Kidney epithelial cell (primary cell): ENCODE measurements around the gene SYT1. TPM values are rescaled to one million over a fixed set of nuclear protein-coding genes. Genes with fewer than 3 reads are reported as not detected.

Experiments
- DNase-seq: peaks from one replicate; pipeline ENCODE4 v3.0.0-alpha.2; 2010; ENCODE audit warnings: low read depth
- H3K27me3 ChIP-seq: 2 replicates; pipeline ENCODE4 v1.6.0; 2011; ENCODE audit warnings: low read length; ENCODE audit not compliant: control insufficient read depth, insufficient read depth
- H3K36me3 ChIP-seq: 2 replicates; pipeline ENCODE4 v1.5.1; 2011; ENCODE audit warnings: low read length; ENCODE audit not compliant: control insufficient read depth, insufficient read depth
- H3K4me3 ChIP-seq: 2 replicates; pipeline ENCODE4 v1.5.1; 2011; ENCODE audit warnings: low read depth, mild to moderate bottlenecking, control low read depth, low read length
- total RNA-seq: library from RNA; depleted of rRNA; stranded (reverse); fragments of >200 nt; gene quantifications from 2 replicates; pipeline ENCODE4 v1.2.3, GENCODE V29; 2015
- TF ChIP-seq, protein P1 (sequence below): IDR thresholded peaks from 2 replicates; pipeline ENCODE4 v1.5.1; 2011; ENCODE audit warnings: mild to moderate bottlenecking, moderate library complexity, low read length, control low read depth, inconsistent platforms; ENCODE audit not compliant: insufficient read depth, poor library complexity, severe bottlenecking

SYT1 gene
- total RNA-seq, 1 donor from 2014 or later: 7.4 TPM

DNA sequence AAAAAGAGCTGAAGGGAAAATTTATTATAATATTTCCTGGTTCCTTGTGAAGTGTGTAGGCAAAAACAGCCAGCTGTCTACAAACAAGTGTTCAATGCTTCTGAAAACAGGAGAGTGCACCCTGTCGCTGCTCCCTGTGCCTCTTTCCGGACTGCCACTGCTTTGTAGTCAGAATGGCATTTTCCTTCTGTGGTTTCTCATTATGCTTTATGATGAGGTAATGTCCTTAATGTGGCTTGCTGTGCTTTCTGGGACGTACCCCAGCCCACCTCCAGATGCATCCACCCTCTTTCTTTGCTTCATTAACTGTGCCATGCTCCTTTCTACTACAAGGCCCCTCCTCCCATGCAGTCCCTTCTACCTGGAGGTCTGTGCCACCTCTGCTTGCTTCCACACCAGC is 148.1 kb downstream of the SYT1 start:
- TF ChIP-seq, protein P1, sequence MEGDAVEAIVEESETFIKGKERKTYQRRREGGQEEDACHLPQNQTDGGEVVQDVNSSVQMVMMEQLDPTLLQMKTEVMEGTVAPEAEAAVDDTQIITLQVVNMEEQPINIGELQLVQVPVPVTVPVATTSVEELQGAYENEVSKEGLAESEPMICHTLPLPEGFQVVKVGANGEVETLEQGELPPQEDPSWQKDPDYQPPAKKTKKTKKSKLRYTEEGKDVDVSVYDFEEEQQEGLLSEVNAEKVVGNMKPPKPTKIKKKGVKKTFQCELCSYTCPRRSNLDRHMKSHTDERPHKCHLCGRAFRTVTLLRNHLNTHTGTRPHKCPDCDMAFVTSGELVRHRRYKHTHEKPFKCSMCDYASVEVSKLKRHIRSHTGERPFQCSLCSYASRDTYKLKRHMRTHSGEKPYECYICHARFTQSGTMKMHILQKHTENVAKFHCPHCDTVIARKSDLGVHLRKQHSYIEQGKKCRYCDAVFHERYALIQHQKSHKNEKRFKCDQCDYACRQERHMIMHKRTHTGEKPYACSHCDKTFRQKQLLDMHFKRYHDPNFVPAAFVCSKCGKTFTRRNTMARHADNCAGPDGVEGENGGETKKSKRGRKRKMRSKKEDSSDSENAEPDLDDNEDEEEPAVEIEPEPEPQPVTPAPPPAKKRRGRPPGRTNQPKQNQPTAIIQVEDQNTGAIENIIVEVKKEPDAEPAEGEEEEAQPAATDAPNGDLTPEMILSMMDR: no peak
- no peak overlapping the region for H3K4me3 ChIP-seq
- no peaks in the 10 kb centered on the region for H3K27me3 ChIP-seq
- no peak for DNase-seq
- no peaks in the 10 kb centered on the region for H3K36me3 ChIP-seq

DNA sequence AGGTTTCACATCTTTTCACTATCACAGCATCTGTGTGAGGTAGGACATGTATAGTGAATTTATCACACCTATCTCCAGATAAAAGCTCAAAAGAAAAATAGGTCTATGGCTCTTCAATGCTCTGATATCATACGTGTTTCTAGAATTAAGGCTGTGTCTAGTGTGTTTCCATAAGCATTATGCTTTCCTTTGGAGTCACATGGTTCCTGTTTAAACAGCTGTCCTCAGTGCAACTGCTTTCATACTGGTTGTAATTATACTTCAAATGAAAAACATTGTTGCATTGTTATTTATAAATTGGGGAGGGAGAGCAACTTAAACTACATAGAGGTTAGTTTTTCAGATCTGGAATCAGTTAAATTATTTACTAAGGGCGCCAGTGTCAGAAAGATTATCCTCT is 151.6 kb downstream of the SYT1 start:
- H3K27me3 ChIP-seq: no peaks in the 10 kb centered on the region
- TF ChIP-seq, protein P1: no peak
- no peak for DNase-seq
- H3K4me3 ChIP-seq: no peak overlapping the region
- H3K36me3 ChIP-seq: no peaks in the 10 kb centered on the region

- H3K27me3 ChIP-seq: no peaks in the 10 kb centered on the region
- H3K4me3 ChIP-seq: no peak overlapping the region
- no peak for DNase-seq
- no peaks in the 10 kb centered on the region for H3K36me3 ChIP-seq
- TF ChIP-seq, protein P1: no peak
Measured at GRCh38 chr12:79019672-79020071, 155.1 kb downstream of the SYT1 start.

GRCh38 chr12:79020106-79020505 is 155.5 kb downstream of the SYT1 start:
- TF ChIP-seq, protein P1: no peak
- Histone ChIP-seq H3K4me3 (no peak overlapping the region), H3K36me3 (no peaks in the 10 kb centered on the region), H3K27me3 (no peaks in the 10 kb centered on the region)
- DNase-seq: no peak

DNA sequence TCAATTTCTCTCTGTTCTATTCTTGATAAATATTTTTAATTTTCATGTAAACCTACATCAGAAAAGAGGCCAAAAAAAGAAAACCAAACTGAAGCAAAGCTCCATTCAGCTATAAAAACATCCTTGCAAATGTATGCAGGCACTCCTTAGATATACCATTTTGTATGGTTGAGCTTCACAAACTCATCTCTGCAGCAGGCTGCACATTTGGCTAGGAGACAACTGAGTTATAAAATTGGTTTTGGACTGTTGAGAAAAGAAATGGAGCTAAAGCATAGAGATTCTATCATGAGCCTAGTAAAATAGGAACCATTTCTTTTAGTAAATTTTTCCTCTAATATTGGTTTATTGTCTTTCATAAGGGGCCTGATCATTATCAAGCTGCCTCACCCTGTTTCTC is 156.4 kb downstream of the SYT1 start:
- no peak overlapping the region for H3K4me3 ChIP-seq

GRCh38 chr12:79023261-79023660 is 158.7 kb downstream of the SYT1 start:
- Histone ChIP-seq H3K4me3 (no peak overlapping the region), H3K27me3 (no peaks in the 10 kb centered on the region), H3K36me3 (no peaks in the 10 kb centered on the region)
- no peak for DNase-seq
- TF ChIP-seq, protein P1: no peak

More for the DNA sequence above, 156.4 kb downstream of the SYT1 start:
- no peaks in the 10 kb centered on the region for H3K36me3 ChIP-seq
- DNase-seq: no peak
- no peaks in the 10 kb centered on the region for H3K27me3 ChIP-seq
- TF ChIP-seq, protein P1: no peak
